Measurements from ENCODE around the gene TNNT3. TPM values are rescaled to one million over a fixed set of nuclear protein-coding genes. Genes with fewer than 3 reads are reported as not detected.

The TNNT3 gene
- polyA plus RNA-seq, 2 of the 4 experiments (the other 2 are of a cell fraction) = not detected

- TF ChIP-seq HMGXB4 (CRISPR knock-in tag; IDR thresholded peaks at IDR 0.05; ENCODE audit: borderline replicate concordance) (no peak), NFE2L2 (conservative IDR thresholded peaks at IDR 0.05; ENCODE audit: low read length) (no peak), FOSB (CRISPR knock-in tag; IDR thresholded peaks at IDR 0.05) (no peak), BCL3 (IDR thresholded peaks at IDR 0.05) (no peak), RCOR1 (IDR thresholded peaks at IDR 0.05; ENCODE audit: low read depth, low read length) (no peak), HEYL (CRISPR knock-in tag; IDR thresholded peaks at IDR 0.05) (no peak), MYC (IDR thresholded peaks at IDR 0.05; ENCODE audit: borderline replicate concordance, low read length) (no peak), HOXB5 (CRISPR knock-in tag; IDR thresholded peaks at IDR 0.05) (no peak), CBX2 (IDR thresholded peaks at IDR 0.05; ENCODE audit: borderline replicate concordance, low read depth) (no peak), CEBPB (IDR thresholded peaks at IDR 0.05) (no peak), PHF8 (IDR thresholded peaks at IDR 0.05; ENCODE audit: borderline replicate concordance, low read depth) (no peak), ZFP36 (IDR thresholded peaks at IDR 0.05; ENCODE audit: borderline replicate concordance, partially characterized antibody) (no peak), POLR2AphosphoS2 (conservative IDR thresholded peaks at IDR 0.05; ENCODE audit: low read length) (no peak)
Measured at GRCh38 chr11:1934335-1935155, 15.0 kb downstream of the TNNT3 start (continued).

GRCh38 chr11:1935156-1936071 is 15.9 kb downstream of the TNNT3 start:
- H3K4me1 ChIP-seq = no peaks in the 10 kb centered on the region
- H3K27ac ChIP-seq = no peak overlapping the region
- TF ChIP-seq MYC (IDR thresholded peaks at IDR 0.05; ENCODE audit: borderline replicate concordance, low read length) = no peak
- TF ChIP-seq ZSCAN20 (CRISPR knock-in tag; IDR thresholded peaks at IDR 0.05) = no peak
- TF ChIP-seq KDM1A (IDR thresholded peaks at IDR 0.05; ENCODE audit: low read depth) = no peak
- TF ChIP-seq POLR2A (IDR thresholded peaks at IDR 0.05; ENCODE audit: low read length) = no peak
- TF ChIP-seq FOSB (CRISPR knock-in tag; IDR thresholded peaks at IDR 0.05) = no peak
- no peak for TF ChIP-seq POLR2AphosphoS2 (conservative IDR thresholded peaks at IDR 0.05; ENCODE audit: low read length)
- no peak for TF ChIP-seq MAZ (IDR thresholded peaks at IDR 0.05; ENCODE audit: borderline replicate concordance, low read depth, low read length)
- ChIA-PET CTCF (interaction anchor here (0.9 to 2.3 kb wide), 14 partner anchors 12 to 283 kb away, joined by 3 to 11 read pairs (median 4); partner anchors contain the start of gene H19), POLR2A (no interaction called here)
- ATAC-seq (no peak), DNase-seq (ENCODE audit: low read depth in 1 of 2, low spot score in 1 of 2) (no peak), FAIRE-seq (no peak)
- no peak overlapping the region for H3K4me3 ChIP-seq
- no peaks in the 10 kb centered on the region for H3K9me3 ChIP-seq
- WGBS (ENCODE audit: missing lambda C conversion rate) = 46% methylated on average over 18 of the region's 33 CpGs
- no peak overlapping the region for H3K4me2 ChIP-seq

- TF ChIP-seq RAD21 (conservative IDR thresholded peaks at IDR 0.05 in 1 of 2, IDR thresholded peaks at IDR 0.05 in 1 of 2) (no peak), KDM5A (IDR thresholded peaks at IDR 0.05) (no peak), BCL3 (IDR thresholded peaks at IDR 0.05) (no peak), RARB (CRISPR knock-in tag; IDR thresholded peaks at IDR 0.05) (no peak), RNF2 (IDR thresholded peaks at IDR 0.05; ENCODE audit: borderline replicate concordance, low read depth) (no peak), PHF8 (IDR thresholded peaks at IDR 0.05; ENCODE audit: borderline replicate concordance, low read depth) (no peak), MAX (IDR thresholded peaks at IDR 0.05) (no peak), NPAS2 (CRISPR knock-in tag; IDR thresholded peaks at IDR 0.05; ENCODE audit: borderline replicate concordance) (no peak), HES2 (IDR thresholded peaks at IDR 0.05) (no peak), CBX2 (IDR thresholded peaks at IDR 0.05; ENCODE audit: borderline replicate concordance, low read depth) (no peak), CBX8 (IDR thresholded peaks at IDR 0.05) (no peak), EP300 (IDR thresholded peaks at IDR 0.05) (no peak), POLR2AphosphoS2 (conservative IDR thresholded peaks at IDR 0.05; ENCODE audit: low read length) (no peak)
- WGBS (ENCODE audit: missing lambda C conversion rate) = 68% methylated on average over 13 of the region's 34 CpGs
Measured at GRCh38 chr11:1936072-1936780, 16.7 kb downstream of the TNNT3 start.

More at GRCh38 chr11:1936072-1936780, 16.7 kb downstream of the TNNT3 start:
- no peak overlapping the region for H3K27ac ChIP-seq
- H3K4me2 ChIP-seq = no peak overlapping the region
- H3K4me1 ChIP-seq = no peaks in the 10 kb centered on the region
- DNase-seq (ENCODE audit: low read depth in 1 of 2, low spot score in 1 of 2) = no peak
- H3K9me3 ChIP-seq = no peaks in the 10 kb centered on the region
- CTCF ChIA-PET = interaction anchor here (0.9 to 2.3 kb wide), 9 partner anchors 12 to 284 kb away, joined by 3 to 11 read pairs (median 3); no protein-coding TSS in a partner anchor
- no peak overlapping the region for H3K4me3 ChIP-seq
- peak in 1 of 2 experiments; percentile 11; a peak in 3 of 6 replicates for ATAC-seq
- POLR2A ChIA-PET = no interaction called here
- FAIRE-seq = no peak
